Panc1 (cell line): ENCODE measurements around the gene TEX261. TPM values are rescaled to one million over a fixed set of nuclear protein-coding genes. Genes with fewer than 3 reads are reported as not detected.

Experiments used
- ATAC-seq: fragments of 200-7000 bp; cut with Tn5 transposase; 2 replicates; pipeline ENCODE4 v1.9.1; 2020; ENCODE audit warnings: mild to moderate bottlenecking, moderate library complexity
- BruUV-seq: library from RNA; stranded (reverse); fragments of 400-500 nt; replicated peaks from 2 replicates; lab custom pipeline; 2021; lab: Mats Ljungman, UMichigan
- CTCF ChIA-PET: fragments of 300-600 bp; sonication (Branson Sonifier 250); formaldehyde crosslinking; loops from one replicate; lab custom pipeline; 2022; ENCODE audit warnings: antibody characterized with exemption; lab: Charles Lee
- POLR2A ChIA-PET: fragments of 300-600 bp; sonication (Branson Sonifier 250); formaldehyde crosslinking; loops from one replicate; lab custom pipeline; 2022; ENCODE audit warnings: antibody characterized with exemption; lab: Charles Lee
- DNase-seq: peaks from one replicate; pipeline ENCODE4 v3.0.0-alpha.2; 2010; ENCODE audit warnings: low read depth, low spot score
- H3K27ac ChIP-seq: 2 replicates; pipeline ENCODE4 v1.5.1; 2011; ENCODE audit warnings: mild to moderate bottlenecking, low read length, inconsistent platforms
- H3K27me3 ChIP-seq: fragments of 200-500 bp; sonication (Bioruptor generic); 2 replicates; pipeline ENCODE4 v1.6.0; 2014; ENCODE audit warnings: low read length, inconsistent platforms; ENCODE audit not compliant: control insufficient read depth, insufficient read depth
- H3K36me3 ChIP-seq: fragments of 200-500 bp; sonication (Bioruptor generic); 2 replicates; pipeline ENCODE4 v1.5.1; 2014; ENCODE audit warnings: inconsistent platforms, mild to moderate bottlenecking, low read length, moderate library complexity; ENCODE audit not compliant: control insufficient read depth, insufficient read depth
- H3K4me1 ChIP-seq: 2 replicates; pipeline ENCODE4 v1.5.1; 2011; ENCODE audit warnings: inconsistent platforms, mild to moderate bottlenecking, low read length, moderate library complexity; ENCODE audit not compliant: control insufficient read depth, insufficient read depth
- H3K4me3 ChIP-seq, 2 experiments: 2 replicates each; pipeline ENCODE4 v1.5.1; 2011 to 2012; ENCODE audit warnings: low read depth in 2 of 2, low read length in 2 of 2, mild to moderate bottlenecking in 2 of 2, inconsistent platforms in 1 of 2, moderate library complexity in 1 of 2
- H3K9me3 ChIP-seq: fragments of 200-500 bp; sonication (Bioruptor generic); 2 replicates; pipeline ENCODE4 v1.5.1; 2014; ENCODE audit warnings: low read depth, mild to moderate bottlenecking, inconsistent platforms, low read length, moderate library complexity; ENCODE audit not compliant: control insufficient read depth, insufficient read depth
- CTCF ChIP-seq: fragments of 450-650 bp; IDR thresholded peaks from 2 replicates; pipeline ENCODE4 v1.5.1; 2017; ENCODE audit warnings: mild to moderate bottlenecking
- POLR2AphosphoS5 ChIP-seq: IDR thresholded peaks from 2 replicates; pipeline ENCODE4 v1.6.1; 2012; ENCODE audit warnings: mild to moderate bottlenecking, low read depth, low read length, moderate library complexity
- REST ChIP-seq, 2 experiments: IDR thresholded peaks; 2 replicates each; pipeline ENCODE4 v1.6.1; 2011 to 2012; ENCODE audit warnings: low read depth in 2 of 2, control low read depth in 1 of 2, low read length in 1 of 2, mild to moderate bottlenecking in 1 of 2, moderate library complexity in 1 of 2; ENCODE audit not compliant: insufficient read depth in 1 of 2
- SIN3A ChIP-seq: IDR thresholded peaks from 2 replicates; pipeline ENCODE4 v1.6.1; 2012; ENCODE audit warnings: low read depth, mild to moderate bottlenecking, low read length, moderate library complexity, borderline replicate concordance; ENCODE audit not compliant: insufficient read depth
- TCF7L2 ChIP-seq: IDR thresholded peaks from 2 replicates; pipeline ENCODE4 v1.6.1; 2011; ENCODE audit warnings: mild to moderate bottlenecking, low read depth, low read length, inconsistent platforms
- in situ Hi-C: cut with HindIII; loops from 2 replicates; pipeline ENCODE4 v1.10.0; 2016; ENCODE audit warnings: low sequenced_read_pairs, low pct_unique_long_range_greater_than_20kb
- intact Hi-C: fragments of 100-400 bp; cut with micrococcal nuclease; formaldehyde crosslinking; loops from one replicate; pipeline ENCODE4 v1.10.0; 2022; ENCODE audit not compliant: unreplicated experiment
- total RNA-seq: library from RNA; stranded (reverse); gene quantifications from one replicate; pipeline ENCODE4 v1.2.1, GENCODE V29; 2021; ENCODE audit not compliant: unreplicated experiment

The TEX261 gene
- total RNA-seq, 1 experiment from 2014 or later: 64.9 TPM

GRCh38 chr2:70974592-70974991 is 20.1 kb downstream of the TEX261 start:
- Histone ChIP-seq H3K4me3 (no peak overlapping the region), H3K4me1 (peaks cover 5% of the 10 kb centered on the region), H3K27ac (no peak overlapping the region), H3K36me3 (no peaks in the 10 kb centered on the region), H3K27me3 (peaks cover 17% of the 10 kb centered on the region), H3K9me3 (no peaks in the 10 kb centered on the region)
- TF ChIP-seq CTCF (no peak), TCF7L2 (no peak), SIN3A (no peak), POLR2AphosphoS5 (no peak), REST (IDR thresholded peaks at IDR 0.05; ENCODE audit: insufficient read depth in 1 of 2, low read depth in 2 of 2, low read length in 1 of 2) (no peak)
- BruUV-seq: no TSS peak
- ChIA-PET POLR2A (interaction anchor here (0.7 kb wide), 1 partner anchor 20 kb away, joined by 3 read pairs; no protein-coding TSS in a partner anchor), CTCF (no interaction called here)
- intact Hi-C loops: no loop called here
- DNase-seq (no peak), ATAC-seq (no peak)
- in situ Hi-C loops: no loop called here

- DNase-seq: no peak
- BruUV-seq: no TSS peak
- in situ Hi-C loops: no loop called here
- CTCF ChIA-PET: no interaction called here
- no peaks in the 10 kb centered on the region for H3K36me3 ChIP-seq
- H3K27ac ChIP-seq: no peak overlapping the region
- H3K4me3 ChIP-seq: no peak overlapping the region
- intact Hi-C loops: no loop called here
- H3K9me3 ChIP-seq: no peaks in the 10 kb centered on the region
- POLR2A ChIA-PET: no interaction called here
- peaks cover 10% of the 10 kb centered on the region for H3K27me3 ChIP-seq
- TF ChIP-seq CTCF: no peak
- TF ChIP-seq REST (IDR thresholded peaks at IDR 0.05; ENCODE audit: insufficient read depth in 1 of 2, low read depth in 2 of 2, low read length in 1 of 2): no peak
- no peak for TF ChIP-seq TCF7L2
- TF ChIP-seq POLR2AphosphoS5: no peak
- TF ChIP-seq SIN3A: no peak
- ATAC-seq: no peak
- H3K4me1 ChIP-seq: no peaks in the 10 kb centered on the region
Observed at GRCh38 chr2:70967189-70967588, 27.5 kb downstream of the TEX261 start.
